Measurements from ENCODE around the gene UTP4.

Gene UTP4

GRCh38 chr16:69204172-69204571 is 71.7 kb downstream of the UTP4 start:
- no peak overlapping the region for H3K4me3 ChIP-seq (replicated peaks; ENCODE audit: low read depth, low read length)
- no peaks in the 10 kb centered on the region for H3K27me3 ChIP-seq (replicated peaks; ENCODE audit: control insufficient read depth, insufficient read depth, low read length)
- TF ChIP-seq CTCF (IDR thresholded peaks at IDR 0.05; ENCODE audit: insufficient read depth, low read length, poor library complexity, severe bottlenecking), result no peak
- H3K36me3 ChIP-seq (ENCODE audit: control insufficient read depth, insufficient read depth, low read length), result no peaks in the 10 kb centered on the region
- DNase-seq (ENCODE audit: extremely low read depth, insufficient read length), result no peak

DNA sequence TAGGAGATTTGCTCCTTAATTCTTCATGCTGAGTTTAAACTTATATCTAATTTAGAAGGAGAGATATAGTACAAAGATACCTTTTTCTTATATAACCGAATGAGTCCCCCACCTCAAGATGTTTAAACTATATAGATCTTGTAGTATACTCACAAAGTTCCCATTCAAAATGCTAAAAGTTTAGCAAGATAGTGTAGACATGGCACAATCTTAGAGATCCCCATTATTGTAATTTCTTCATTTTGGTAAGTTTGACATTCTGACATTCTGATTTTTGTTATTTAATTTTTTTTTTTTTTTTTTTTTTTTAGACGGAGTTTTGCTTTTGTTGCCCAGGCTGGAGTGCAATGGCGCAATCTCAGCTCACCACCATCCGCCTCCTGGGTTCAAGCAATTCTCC is 77.3 kb downstream of the UTP4 start:
- Histone ChIP-seq H3K27me3 (replicated peaks; ENCODE audit: control insufficient read depth, insufficient read depth, low read length) (no peaks in the 10 kb centered on the region), H3K4me3 (replicated peaks; ENCODE audit: low read depth, low read length) (no peak overlapping the region), H3K36me3 (ENCODE audit: control insufficient read depth, insufficient read depth, low read length) (no peaks in the 10 kb centered on the region)
- no peak for DNase-seq (ENCODE audit: extremely low read depth, insufficient read length)
- no peak for TF ChIP-seq CTCF (IDR thresholded peaks at IDR 0.05; ENCODE audit: insufficient read depth, low read length, poor library complexity, severe bottlenecking)

GRCh38 chr16:69217433-69217832 is 85.0 kb downstream of the UTP4 start:
- Histone ChIP-seq H3K27me3 (replicated peaks; ENCODE audit: control insufficient read depth, insufficient read depth, low read length) (no peaks in the 10 kb centered on the region), H3K36me3 (ENCODE audit: control insufficient read depth, insufficient read depth, low read length) (no peaks in the 10 kb centered on the region), H3K4me3 (replicated peaks; ENCODE audit: low read depth, low read length) (no peak overlapping the region)
- no peak for DNase-seq (ENCODE audit: extremely low read depth, insufficient read length)
- TF ChIP-seq CTCF (IDR thresholded peaks at IDR 0.05; ENCODE audit: insufficient read depth, low read length, poor library complexity, severe bottlenecking), result no peak

Measured in GM06990 (cell line).